HG02623 (cell line): Measurements from ENCODE around the gene VN1R5.

Experiments used
- ATAC-seq: cut with Tn5 transposase; IDR thresholded peaks from one replicate; pipeline ENCODE4 v1.9.1; 2021; ENCODE audit warnings: moderate library complexity; ENCODE audit not compliant: unreplicated experiment

Gene VN1R5

GRCh38 chr1:247299723-247300381 is 44.0 kb downstream of the VN1R5 start:
- ATAC-seq = no peak

GRCh38 chr1:247300491-247301175 is 44.8 kb downstream of the VN1R5 start:
- no peak for ATAC-seq

GRCh38 chr1:247301176-247301540 is 45.3 kb downstream of the VN1R5 start:
- ATAC-seq = no peak

GRCh38 chr1:247303216-247303615 is 47.3 kb downstream of the VN1R5 start:
- ATAC-seq = no peak

GRCh38 chr1:247304031-247304430 is 48.2 kb downstream of the VN1R5 start:
- no peak for ATAC-seq
